GM18861 (cell line): ENCODE measurements around the gene RAD51B.

Experiments used
- ATAC-seq: cut with Tn5 transposase; IDR thresholded peaks from one replicate; pipeline ENCODE4 v1.9.1; 2021; ENCODE audit not compliant: unreplicated experiment

Gene RAD51B

DNA sequence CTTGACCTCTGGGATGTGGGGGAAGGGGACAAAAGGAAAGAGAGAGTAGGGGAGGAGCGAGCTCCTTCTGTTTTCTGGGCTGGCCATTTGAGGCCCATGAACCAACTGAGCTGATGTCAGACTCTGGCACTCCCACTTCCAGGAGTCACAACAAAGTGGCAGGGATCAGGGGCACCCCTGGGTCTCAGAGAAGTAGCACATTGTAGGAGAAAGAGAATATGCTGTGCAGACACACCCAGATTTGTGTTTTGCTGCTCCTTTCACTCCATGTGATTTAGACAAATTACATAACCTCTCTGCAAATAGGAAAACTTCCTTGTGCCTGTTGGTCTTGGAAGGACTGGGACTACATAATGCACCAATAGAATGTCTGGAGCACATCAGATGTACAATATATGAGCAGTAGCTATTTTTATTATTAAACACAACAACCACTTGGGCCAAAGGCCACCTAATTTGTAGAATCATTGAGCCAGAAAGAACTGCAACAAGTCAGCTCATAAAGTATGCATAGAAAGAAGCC lies 707.8 kb downstream of the RAD51B start:
- ATAC-seq: no peak

- no peak for ATAC-seq
These were observed 708.6 kb downstream of the RAD51B start for GRCh38 chr14:68528040-68528687.

DNA sequence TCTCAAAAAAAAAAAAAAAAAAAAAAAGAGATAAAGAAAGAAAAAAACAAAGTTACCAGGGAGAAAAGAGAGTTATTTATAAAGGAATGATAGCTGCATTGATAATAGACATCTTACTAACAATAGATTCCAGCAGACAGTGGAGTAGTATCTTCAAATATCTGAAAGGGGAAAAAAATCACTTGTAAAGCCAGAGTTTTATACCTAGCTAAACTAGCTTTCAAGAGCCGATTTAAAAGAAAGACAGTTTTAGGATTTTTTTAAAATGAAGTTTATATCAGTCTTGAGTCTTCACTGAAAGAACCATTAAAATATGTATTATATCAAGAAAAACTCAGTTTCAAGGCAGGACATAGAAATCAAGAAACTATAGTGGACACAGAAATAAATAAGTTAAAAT lies 710.9 kb downstream of the RAD51B start:
- ATAC-seq: no peak

DNA sequence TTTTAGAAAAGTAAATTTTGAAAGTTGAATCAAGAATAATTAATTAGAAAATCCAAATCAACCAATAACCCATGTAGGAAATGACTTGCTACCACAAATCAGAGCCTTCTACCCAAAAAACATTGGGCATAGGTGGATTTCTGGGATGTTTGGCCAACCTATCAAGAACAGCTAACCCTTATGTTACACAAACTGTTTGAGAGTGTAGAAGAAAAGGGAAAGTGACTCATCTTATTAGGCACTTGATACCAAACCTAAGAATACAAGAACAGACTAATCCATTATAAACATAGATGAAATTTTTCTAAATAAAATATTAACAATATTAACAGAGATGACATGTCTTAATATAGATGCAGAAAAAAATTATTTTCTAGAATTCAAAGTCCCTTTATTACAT lies 712.9 kb downstream of the RAD51B start:
- ATAC-seq: no peak

DNA sequence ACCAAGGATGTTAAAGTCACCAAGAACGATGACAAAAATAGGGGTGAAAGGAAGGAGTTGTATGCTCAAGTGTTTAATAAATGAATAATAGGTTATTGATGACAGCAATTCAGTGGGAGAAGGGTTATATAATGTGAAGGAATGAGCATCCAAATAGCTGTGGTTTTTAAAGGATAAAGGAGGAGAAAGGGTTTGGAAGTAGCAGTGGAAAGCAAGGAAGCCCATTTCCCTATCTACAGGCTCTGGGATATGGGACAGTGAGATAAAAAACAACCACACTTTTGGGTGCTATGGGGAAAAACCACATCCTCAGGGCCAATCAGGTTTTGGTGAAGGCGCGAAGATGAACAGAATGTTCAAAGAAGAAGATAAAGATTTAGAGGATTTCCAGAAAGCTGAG lies 714.7 kb downstream of the RAD51B start:
- no peak for ATAC-seq

GRCh38 chr14:68535404-68536017 lies 715.9 kb downstream of the RAD51B start:
- no peak for ATAC-seq

GRCh38 chr14:68536018-68536410 lies 716.4 kb downstream of the RAD51B start:
- ATAC-seq: no peak

- ATAC-seq: no peak
These were observed 719.1 kb downstream of the RAD51B start for GRCh38 chr14:68538639-68539038.

- no peak for ATAC-seq
These were observed 719.7 kb downstream of the RAD51B start for GRCh38 chr14:68539241-68539737.

DNA sequence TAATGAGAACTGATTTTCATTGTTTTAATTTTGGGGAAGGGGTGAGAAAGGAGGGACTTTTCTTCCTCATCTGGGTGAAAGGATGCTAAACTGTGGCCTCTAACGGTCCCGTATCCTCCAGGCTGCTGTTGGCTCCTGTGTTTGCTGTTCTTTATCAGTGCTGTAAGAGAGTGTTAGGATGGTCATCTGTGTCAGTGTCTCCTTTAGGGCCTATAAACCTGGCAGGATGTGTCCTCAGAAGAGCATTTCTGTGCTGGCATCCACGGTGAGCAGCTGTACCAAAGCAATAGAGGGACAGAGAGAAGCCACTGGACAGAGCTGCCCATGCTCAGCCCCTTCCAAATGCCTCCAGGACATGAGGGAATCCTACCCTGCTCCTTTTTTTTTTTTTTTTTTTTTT lies 720.2 kb downstream of the RAD51B start:
- no peak for ATAC-seq

- no peak for ATAC-seq
These were observed 721.8 kb downstream of the RAD51B start for GRCh38 chr14:68541178-68541896.

GRCh38 chr14:68542346-68542745 lies 722.8 kb downstream of the RAD51B start:
- no peak for ATAC-seq

DNA sequence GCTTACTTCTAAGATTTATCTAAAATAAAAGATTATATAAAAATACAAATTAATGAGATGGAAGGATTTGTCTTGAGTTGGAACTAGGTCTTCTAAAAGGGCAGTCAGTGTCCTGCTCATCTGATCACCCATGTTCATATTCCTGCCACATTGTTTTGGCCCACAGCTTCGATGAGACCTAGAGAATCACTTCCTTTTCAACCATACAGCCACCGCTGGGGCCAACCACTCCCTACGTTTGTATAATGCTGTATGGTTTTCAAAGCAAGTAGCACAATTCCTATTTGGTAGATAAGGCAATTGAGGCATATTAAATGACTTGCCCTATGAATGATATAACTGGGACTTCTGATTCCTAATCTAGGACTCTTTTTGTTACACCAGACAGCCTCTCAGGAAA lies 723.9 kb downstream of the RAD51B start:
- ATAC-seq: no peak

GRCh38 chr14:68544081-68544892 lies 724.7 kb downstream of the RAD51B start:
- no peak for ATAC-seq

DNA sequence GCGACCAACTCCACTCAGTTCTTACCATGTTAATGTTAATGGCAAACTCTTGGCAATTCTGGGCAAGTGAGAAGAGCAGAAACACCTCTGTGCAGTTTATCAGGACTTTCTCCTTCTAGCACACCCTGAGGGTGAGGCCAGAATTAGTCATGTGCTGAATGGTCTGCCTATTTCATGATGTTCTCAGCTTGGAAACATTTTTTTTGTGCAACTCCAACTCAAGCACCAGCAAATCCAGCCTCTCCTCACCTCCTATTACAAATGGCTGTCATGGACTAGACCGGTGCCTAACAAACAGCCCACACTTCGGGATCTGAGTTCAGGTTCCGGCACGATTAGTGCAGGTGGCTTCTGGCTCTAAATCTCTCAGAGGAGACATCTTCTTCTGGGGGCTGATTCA lies 727.3 kb downstream of the RAD51B start:
- ATAC-seq: no peak

GRCh38 chr14:68547305-68548193 lies 728.0 kb downstream of the RAD51B start:
- no peak for ATAC-seq

DNA sequence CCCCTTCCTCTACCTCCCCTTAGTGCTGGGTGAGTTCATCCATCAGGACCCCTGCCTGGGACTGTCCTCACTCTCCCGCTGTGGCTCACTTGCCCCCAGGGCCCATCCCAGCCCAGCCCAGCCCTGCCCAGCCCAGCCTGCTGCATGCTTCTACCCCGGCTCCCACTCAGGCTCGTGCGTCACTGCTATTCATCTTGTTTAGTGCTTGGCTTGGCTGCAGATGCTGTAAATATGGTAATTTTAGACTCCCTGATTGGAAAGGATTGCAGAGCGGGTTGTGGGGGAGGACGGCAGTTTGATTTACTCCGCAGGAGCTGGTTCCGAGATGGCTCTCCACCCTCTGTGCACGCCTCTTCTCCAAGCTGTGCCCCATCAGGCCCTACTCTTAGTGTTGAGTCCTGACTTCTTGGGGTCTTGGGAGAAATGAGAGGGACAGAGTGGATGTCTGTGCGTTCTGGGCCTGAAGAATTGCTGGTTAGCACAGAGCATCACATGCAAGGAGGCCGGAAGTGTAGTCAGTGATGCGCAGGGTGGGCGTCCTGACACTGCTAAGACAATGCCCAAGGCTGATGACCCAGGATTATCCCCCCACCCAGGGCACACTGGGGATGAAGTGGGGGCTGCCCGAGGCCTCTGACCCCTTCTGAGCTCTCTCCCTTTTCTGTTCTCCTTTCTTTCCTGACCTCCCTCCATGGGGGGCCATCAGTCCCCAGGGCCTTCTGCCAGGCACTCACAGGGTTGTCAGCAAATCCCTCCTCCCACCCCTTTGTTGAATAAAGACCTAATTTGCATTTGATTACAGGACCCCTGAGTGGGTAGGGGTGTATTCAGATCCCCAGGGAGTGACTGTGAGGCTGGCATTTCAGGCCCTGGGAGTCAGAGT lies 728.9 kb downstream of the RAD51B start:
- ATAC-seq: no peak

GRCh38 chr14:68550338-68550715 lies 730.7 kb downstream of the RAD51B start:
- no peak for ATAC-seq

DNA sequence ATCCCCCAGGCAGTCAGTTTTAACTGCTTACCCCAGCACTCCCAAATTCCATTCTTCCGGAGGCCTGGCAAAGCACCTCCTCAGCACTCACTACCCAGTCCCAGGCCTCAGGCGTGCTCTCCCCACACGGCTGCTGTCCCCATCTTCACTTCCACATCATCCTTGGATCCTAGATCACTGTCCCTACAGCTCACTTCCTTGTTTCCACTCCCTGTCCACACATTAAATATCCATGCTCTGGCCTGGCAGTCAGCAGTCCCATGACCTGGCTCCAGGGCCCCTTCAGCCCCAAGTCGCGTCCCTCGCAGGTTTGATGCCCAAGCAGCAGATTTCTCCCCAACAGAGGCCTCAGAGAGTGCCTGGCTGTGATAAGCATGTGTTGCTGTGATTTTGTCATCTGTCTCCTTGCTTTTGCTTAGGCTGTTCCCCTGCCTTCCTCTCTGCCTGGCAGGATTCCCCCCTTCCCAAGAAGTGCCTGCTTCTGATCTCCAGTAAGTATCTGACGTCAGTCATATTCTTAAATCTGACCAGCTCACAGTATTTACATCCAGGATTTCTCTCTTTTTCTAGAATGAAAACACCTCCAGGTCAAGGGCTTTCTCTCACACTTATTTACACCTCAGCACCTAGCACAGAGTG lies 731.6 kb downstream of the RAD51B start:
- ATAC-seq: no peak
